ENCODE measurements around the gene CYP4F22. TPM values are rescaled to one million over a fixed set of nuclear protein-coding genes. Genes with fewer than 3 reads are reported as not detected.

The CYP4F22 gene
- total RNA-seq, 1 experiment from 2014 or later = 4.9 TPM

DNA sequence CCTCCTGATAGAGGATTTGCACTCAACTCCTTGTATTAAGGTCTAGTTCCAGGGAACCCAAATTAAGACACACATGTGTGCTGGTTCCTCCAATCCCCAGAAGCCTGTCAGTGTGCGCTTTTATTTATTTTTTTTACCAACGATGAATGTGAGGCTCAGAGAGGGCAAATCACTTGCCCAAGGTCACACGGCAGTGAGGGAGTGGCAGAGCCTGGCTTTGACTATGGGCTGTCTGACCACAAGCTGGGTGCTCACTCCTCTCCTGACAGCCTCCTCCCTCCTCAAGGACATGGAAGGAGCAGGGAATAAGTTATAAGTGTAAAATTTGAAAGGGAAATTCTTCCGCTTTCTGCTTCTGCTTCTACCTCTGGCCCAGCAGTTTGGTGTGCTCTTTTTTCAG, 48.9 kb downstream of the CYP4F22 start:
- no peak for ATAC-seq
- no peaks in the 10 kb centered on the region for H3K36me3 ChIP-seq (ENCODE audit: control insufficient read depth in 1 of 2, insufficient read depth in 2 of 2, low read length in 2 of 2)
- H3K27ac ChIP-seq (ENCODE audit: low read depth, low read length) = no peak overlapping the region
- no peaks in the 10 kb centered on the region for H3K27me3 ChIP-seq (ENCODE audit: insufficient read depth, low read length)
- no peak for TF ChIP-seq EZH2phosphoT487 (IDR thresholded peaks at IDR 0.05; ENCODE audit: borderline replicate concordance)
- TF ChIP-seq ZFX (IDR thresholded peaks at IDR 0.05) = no peak
- TF ChIP-seq EZH2 (IDR thresholded peaks at IDR 0.05) = no peak
- TF ChIP-seq SP1 (IDR thresholded peaks at IDR 0.05; ENCODE audit: low read depth) = no peak
- TF ChIP-seq POLR2AphosphoS5 (IDR thresholded peaks at IDR 0.05; ENCODE audit: low read depth, low read length) = no peak
- no peak for TF ChIP-seq SIN3A (IDR thresholded peaks at IDR 0.05; ENCODE audit: low read depth)
- no peak for TF ChIP-seq TCF7L2 (IDR thresholded peaks at IDR 0.05; ENCODE audit: borderline replicate concordance, extremely low read depth, insufficient read depth, insufficient read length)
- TF ChIP-seq CBX3 (IDR thresholded peaks at IDR 0.05; ENCODE audit: low read depth) = no peak
- no peak for TF ChIP-seq ZBTB33 (IDR thresholded peaks at IDR 0.05; ENCODE audit: extremely low read depth, insufficient replicate concordance, low read length)
- no peak for TF ChIP-seq EGR1 (IDR thresholded peaks at IDR 0.05; ENCODE audit: low read depth)
- TF ChIP-seq JUND (IDR thresholded peaks at IDR 0.05) = no peak
- TF ChIP-seq YY1 (IDR thresholded peaks at IDR 0.05; ENCODE audit: extremely low read depth, insufficient replicate concordance, low read depth, low read length) = no peak
- no peak for TF ChIP-seq RAD21 (IDR thresholded peaks at IDR 0.05; ENCODE audit: low read depth)
- TF ChIP-seq SRF (IDR thresholded peaks at IDR 0.05; ENCODE audit: low read depth) = no peak
- no peak for TF ChIP-seq ZNF274 (IDR thresholded peaks at IDR 0.05; ENCODE audit: low read depth, low read length)
- TF ChIP-seq, protein P1, sequence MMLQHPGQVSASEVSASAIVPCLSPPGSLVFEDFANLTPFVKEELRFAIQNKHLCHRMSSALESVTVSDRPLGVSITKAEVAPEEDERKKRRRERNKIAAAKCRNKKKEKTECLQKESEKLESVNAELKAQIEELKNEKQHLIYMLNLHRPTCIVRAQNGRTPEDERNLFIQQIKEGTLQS (IDR thresholded peaks at IDR 0.05) = no peak
- TF ChIP-seq MAX (IDR thresholded peaks at IDR 0.05) = no peak
- TF ChIP-seq FOSL1 (IDR thresholded peaks at IDR 0.05; ENCODE audit: low read depth) = no peak
- TF ChIP-seq CEBPB (IDR thresholded peaks at IDR 0.05; ENCODE audit: low read depth) = no peak
- TF ChIP-seq, protein P2, sequence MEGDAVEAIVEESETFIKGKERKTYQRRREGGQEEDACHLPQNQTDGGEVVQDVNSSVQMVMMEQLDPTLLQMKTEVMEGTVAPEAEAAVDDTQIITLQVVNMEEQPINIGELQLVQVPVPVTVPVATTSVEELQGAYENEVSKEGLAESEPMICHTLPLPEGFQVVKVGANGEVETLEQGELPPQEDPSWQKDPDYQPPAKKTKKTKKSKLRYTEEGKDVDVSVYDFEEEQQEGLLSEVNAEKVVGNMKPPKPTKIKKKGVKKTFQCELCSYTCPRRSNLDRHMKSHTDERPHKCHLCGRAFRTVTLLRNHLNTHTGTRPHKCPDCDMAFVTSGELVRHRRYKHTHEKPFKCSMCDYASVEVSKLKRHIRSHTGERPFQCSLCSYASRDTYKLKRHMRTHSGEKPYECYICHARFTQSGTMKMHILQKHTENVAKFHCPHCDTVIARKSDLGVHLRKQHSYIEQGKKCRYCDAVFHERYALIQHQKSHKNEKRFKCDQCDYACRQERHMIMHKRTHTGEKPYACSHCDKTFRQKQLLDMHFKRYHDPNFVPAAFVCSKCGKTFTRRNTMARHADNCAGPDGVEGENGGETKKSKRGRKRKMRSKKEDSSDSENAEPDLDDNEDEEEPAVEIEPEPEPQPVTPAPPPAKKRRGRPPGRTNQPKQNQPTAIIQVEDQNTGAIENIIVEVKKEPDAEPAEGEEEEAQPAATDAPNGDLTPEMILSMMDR (IDR thresholded peaks at IDR 0.05 in 2 of 3, conservative IDR thresholded peaks at IDR 0.05 in 1 of 3; ENCODE audit: borderline replicate concordance in 1 of 3, insufficient read depth in 1 of 3, low read depth in 2 of 3, low read length in 2 of 3) = no peak
- no peaks in the 10 kb centered on the region for H3K9me2 ChIP-seq (ENCODE audit: insufficient read depth)
- no peak overlapping the region for H3K4me3 ChIP-seq (replicated peaks in 1 of 2; ENCODE audit: low read depth in 1 of 2, low read length in 2 of 2)
- no peaks in the 10 kb centered on the region for H3K79me2 ChIP-seq (ENCODE audit: insufficient read depth, low read length)
- CTCF ChIA-PET = interaction anchor here (1.3 kb wide), 1 partner anchor 138 kb away, joined by 5 read pairs; no protein-coding TSS in a partner anchor
- no peak overlapping the region for H3K9ac ChIP-seq (ENCODE audit: low read length)
- no peaks in the 10 kb centered on the region for H3K9me3 ChIP-seq (ENCODE audit: control insufficient read depth in 1 of 2, insufficient read depth in 1 of 2, low read depth in 1 of 2, low read length in 2 of 2)
- H3K4me2 ChIP-seq (ENCODE audit: low read length) = peak overlapping the region; percentile 87; the same call in 1 of the 2 replicates
- peaks cover 10 to 27% of the 10 kb centered on the region in 2 experiments; a peak in 3 of 4 replicates for H3K4me1 ChIP-seq (ENCODE audit: control insufficient read depth in 1 of 2, insufficient read depth in 2 of 2, low read length in 2 of 2)
- no peak for DNase-seq (ENCODE audit: low read depth, low spot score)
- RAD21 ChIA-PET (ENCODE audit: low non-redundant PET in 1 of 2, low total read pairs in 2 of 2, uncharacterized antibody in 2 of 2, unreplicated experiment in 2 of 2) = no interaction called here
- POLR2A ChIA-PET = no interaction called here
- H4K20me1 ChIP-seq (ENCODE audit: insufficient read depth) = no peaks in the 10 kb centered on the region
- no peak overlapping the region for H2AFZ ChIP-seq (ENCODE audit: low read depth, low read length, poor library complexity, severe bottlenecking)
- BruUV-seq (replicated peaks) = no TSS peak
- intact Hi-C loops (cut with micrococcal nuclease) = loop anchor here (2.0 to 10.0 kb wide), 5 partner anchors 102 to 686 kb away; partner anchors contain the start of gene AKAP8

Measured in HCT116 (cell line).